HepG2 (cell line): ENCODE results near the gene CA14. TPM values are rescaled to one million over a fixed set of nuclear protein-coding genes. Genes with fewer than 3 reads are reported as not detected.

Experiments
- ARID2 ChIP-seq: sonication (generic); formaldehyde crosslinking; IDR thresholded peaks from 2 replicates; pipeline ENCODE4 v1.8.1; 2022; ENCODE audit warnings: mild to moderate bottlenecking, missing genetic modification reagents, borderline replicate concordance
- ATM ChIP-seq: fragments of 450-650 bp; IDR thresholded peaks from 2 replicates; pipeline ENCODE4 v1.7.1; 2017; ENCODE audit warnings: mild to moderate bottlenecking, borderline replicate concordance
- CBX5 ChIP-seq: sonication (generic); formaldehyde crosslinking; IDR thresholded peaks from 2 replicates; pipeline ENCODE4 v1.4.0; 2020; ENCODE audit warnings: missing genetic modification reagents, borderline replicate concordance
- ERF ChIP-seq: IDR thresholded peaks from 2 replicates; pipeline ENCODE4 v1.6.1; 2018; ENCODE audit warnings: missing biosample characterization, missing genetic modification reagents
- MATR3 ChIP-seq: sonication (generic); formaldehyde crosslinking; IDR thresholded peaks from 2 replicates; pipeline ENCODE4 v1.4.0; 2020; ENCODE audit warnings: missing genetic modification reagents
- PBX3 ChIP-seq: sonication (generic); formaldehyde crosslinking; IDR thresholded peaks from 2 replicates; pipeline ENCODE4 v1.8.1; 2023; ENCODE audit warnings: missing genetic modification reagents, inconsistent platforms, borderline replicate concordance
- SP2 ChIP-seq: sonication (generic); formaldehyde crosslinking; IDR thresholded peaks from 2 replicates; pipeline ENCODE4 v1.5.1; 2020; ENCODE audit warnings: mild to moderate bottlenecking, missing genetic modification reagents
- TCF7L2 ChIP-seq: IDR thresholded peaks from 2 replicates; pipeline ENCODE4 v1.6.1; 2011; ENCODE audit warnings: mild to moderate bottlenecking, low read depth, low read length, moderate library complexity
- TOE1 ChIP-seq: sonication (generic); formaldehyde crosslinking; IDR thresholded peaks from 2 replicates; pipeline ENCODE4 v1.4.0; 2020; ENCODE audit warnings: mild to moderate bottlenecking, missing genetic modification reagents
- ZBTB44 ChIP-seq: sonication (generic); formaldehyde crosslinking; IDR thresholded peaks from 2 replicates; pipeline ENCODE4 v1.4.0; 2020; ENCODE audit warnings: missing genetic modification reagents
- ZFP36 ChIP-seq: fragments of 150-350 bp; IDR thresholded peaks from 2 replicates; pipeline ENCODE4 v1.6.1; 2018; ENCODE audit warnings: borderline replicate concordance, low read length, low read depth; ENCODE audit not compliant: partially characterized antibody
- ZFP91 ChIP-seq: sonication (generic); formaldehyde crosslinking; IDR thresholded peaks from 2 replicates; pipeline ENCODE4 v1.9.0; 2022; ENCODE audit warnings: missing genetic modification reagents, mild to moderate bottlenecking, borderline replicate concordance
- ZNF180 ChIP-seq: sonication (generic); formaldehyde crosslinking; IDR thresholded peaks from 2 replicates; pipeline ENCODE4 v1.4.0; 2020; ENCODE audit warnings: low read depth, missing genetic modification reagents, borderline replicate concordance
- ZNF207 ChIP-seq: fragments of 450-650 bp; IDR thresholded peaks from 2 replicates; pipeline ENCODE4 v1.6.1; 2016; ENCODE audit warnings: antibody characterized with exemption, borderline replicate concordance
- ZNF407 ChIP-seq: sonication (generic); formaldehyde crosslinking; IDR thresholded peaks from one replicate; pipeline ENCODE4 v1.5.1; 2020; ENCODE audit warnings: mild to moderate bottlenecking, missing genetic modification reagents; ENCODE audit errors: not compliant biosample characterization
- ZSCAN29 ChIP-seq: sonication (generic); formaldehyde crosslinking; conservative IDR thresholded peaks from 2 replicates; pipeline ENCODE4 v1.4.0; 2020; ENCODE audit warnings: mild to moderate bottlenecking, missing genetic modification reagents
- polyA plus RNA-seq, 8 experiments: library from polyadenylated mRNA; depleted of rRNA in 3 of 8; stranded (reverse) in 7 of 8; unstranded in 1 of 8; fragments of >200 nt; fragmentation: Illumina TruSeq in 4 of 8; extraction: Trizol in 4 of 8; gene quantifications; 2 replicates each; pipeline versions ENCODE4 v1.2.1 to v1.2.3, GENCODE V29; 2011 to 2016; ENCODE audit warnings: low read depth in 4 of 8, missing spikeins in 1 of 8, mixed read lengths in 1 of 8; ENCODE audit not compliant: insufficient read depth in 1 of 8
- total RNA-seq, 5 experiments: library from RNA; depleted of rRNA; stranded (reverse); fragments of >200 nt; fragmentation: Illumina TruSeq; extraction: Trizol; gene quantifications; 2 replicates each; pipeline ENCODE4 v1.2.3, GENCODE V29; 2016; ENCODE audit warnings: low read depth in 1 of 5

CA14 gene
- total and polyA plus RNA-seq, 2 of the 13 experiments (the other 11 are each of a cell fraction or from before 2014, with no cell fraction given): 2.4 to 8.5 TPM

GRCh38 chr1:150268705-150269403 is 11.3 kb downstream of the CA14 start, which contains the start of gene APH1A (continued):
- TF ChIP-seq ZFP36 (no peak), ZNF180 (CRISPR knock-in tag) (no peak), ZSCAN29 (CRISPR knock-in tag) (no peak), TCF7L2 (no peak), ZBTB44 (CRISPR knock-in tag) (no peak), ZNF207 (no peak), PBX3 (CRISPR knock-in tag) (no peak), CBX5 (CRISPR knock-in tag) (peak; percentile 38; the same call in 1 of the 2 replicates), ARID2 (CRISPR knock-in tag) (no peak), ZNF407 (CRISPR knock-in tag) (no peak), ATM (no peak), MATR3 (CRISPR knock-in tag) (no peak), ERF (CRISPR knock-in tag) (peak; percentile 63; the same call in 1 of the 2 replicates), TOE1 (no peak), ZFP91 (CRISPR knock-in tag) (peak; percentile 81), SP2 (CRISPR knock-in tag) (peak; percentile 73)
